SK-N-SH treated with all-trans-retinoic acid at 6 μM for 48 hours (cell line): ENCODE measurements around the gene NPAS2.

Source experiments
- CREB5 ChIP-seq: fragments of 250-450 bp; sonication (Bioruptor Pico); IDR thresholded peaks from 2 replicates; pipeline ENCODE4 v1.5.1; 2020; ENCODE audit warnings: low read depth, mild to moderate bottlenecking, moderate library complexity
- ESRRG ChIP-seq: fragments of 250-450 bp; sonication (Bioruptor Pico); IDR thresholded peaks from 2 replicates; pipeline ENCODE4 v1.6.1; 2021; ENCODE audit warnings: mild to moderate bottlenecking
- GLIS3 ChIP-seq: fragments of 250-450 bp; sonication (Bioruptor Pico); IDR thresholded peaks from 2 replicates; pipeline ENCODE4 v1.5.0; 2020; ENCODE audit warnings: mild to moderate bottlenecking, moderate library complexity
- OSR1 ChIP-seq: fragments of 250-450 bp; sonication (Bioruptor Pico); IDR thresholded peaks from 2 replicates; pipeline ENCODE4 v1.8.0; 2022; ENCODE audit warnings: moderate library complexity, mild to moderate bottlenecking, inconsistent platforms
- PATZ1 ChIP-seq: fragments of 250-450 bp; sonication (Bioruptor Pico); IDR thresholded peaks from 2 replicates; pipeline ENCODE4 v1.8.0; 2020; ENCODE audit warnings: mild to moderate bottlenecking, moderate library complexity, borderline replicate concordance
- RARB ChIP-seq: fragments of 250-450 bp; sonication (Bioruptor Pico); IDR thresholded peaks from 2 replicates; pipeline ENCODE4 v1.8.0; 2021; ENCODE audit warnings: mild to moderate bottlenecking, moderate library complexity
- TCF4 ChIP-seq: fragments of 250-450 bp; sonication (Bioruptor Pico); IDR thresholded peaks from 2 replicates; pipeline ENCODE4 v1.8.0; 2021; ENCODE audit warnings: mild to moderate bottlenecking, moderate library complexity, borderline replicate concordance
- TOX ChIP-seq: fragments of 250-450 bp; sonication (Bioruptor Pico); IDR thresholded peaks from 2 replicates; pipeline ENCODE4 v1.8.0; 2021; ENCODE audit warnings: mild to moderate bottlenecking, moderate library complexity, borderline replicate concordance
- ZC3H10 ChIP-seq: fragments of 250-450 bp; sonication (Bioruptor Pico); IDR thresholded peaks from 2 replicates; pipeline ENCODE4 v1.5.1; 2021; ENCODE audit warnings: mild to moderate bottlenecking, moderate library complexity
- ZFP30 ChIP-seq: fragments of 450-650 bp; formaldehyde crosslinking; IDR thresholded peaks from 2 replicates; pipeline ENCODE4 v1.5.0; 2022; ENCODE audit warnings: mild to moderate bottlenecking, moderate library complexity
- ZNF70 ChIP-seq: fragments of 450-650 bp; formaldehyde crosslinking; IDR thresholded peaks from 2 replicates; pipeline ENCODE4 v1.5.0; 2020; ENCODE audit warnings: mild to moderate bottlenecking, moderate library complexity
- ZNF8 ChIP-seq: fragments of 450-650 bp; formaldehyde crosslinking; IDR thresholded peaks from 2 replicates; pipeline ENCODE4 v1.5.0; 2020; ENCODE audit warnings: mild to moderate bottlenecking, moderate library complexity
- TF ChIP-seq, protein P1 (sequence below): fragments of 250-450 bp; sonication (Bioruptor Pico); IDR thresholded peaks from 2 replicates; pipeline ENCODE4 v1.5.0; 2020; ENCODE audit warnings: mild to moderate bottlenecking, moderate library complexity

DNA sequence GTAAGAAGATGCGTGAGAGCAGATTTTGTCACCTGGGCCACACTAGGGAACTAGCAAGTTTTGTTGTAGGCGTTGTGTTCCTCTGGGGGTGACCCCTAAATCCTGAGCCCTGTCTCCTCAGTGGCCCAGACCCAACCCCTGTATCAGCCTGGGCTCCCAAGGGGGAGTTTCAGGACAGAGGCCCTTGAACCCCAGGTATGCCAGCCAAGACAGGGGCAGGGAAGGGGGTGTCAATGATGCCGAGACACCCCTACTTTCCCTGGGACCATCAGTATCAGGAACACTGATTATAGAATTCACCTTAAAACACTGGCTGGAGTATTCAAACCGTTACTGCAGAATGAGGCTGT is 143.1 kb downstream of the NPAS2 start:
- TF ChIP-seq CREB5 (CRISPR knock-in tag) (no peak), RARB (CRISPR knock-in tag) (no peak), ESRRG (CRISPR knock-in tag) (no peak), ZFP30 (CRISPR knock-in tag) (no peak), ZNF8 (no peak), ZNF70 (no peak), TOX (CRISPR knock-in tag) (no peak), ZC3H10 (CRISPR knock-in tag) (no peak), TCF4 (CRISPR knock-in tag) (no peak), PATZ1 (CRISPR knock-in tag) (no peak), GLIS3 (no peak), OSR1 (CRISPR knock-in tag) (no peak)
- TF ChIP-seq, protein P1, sequence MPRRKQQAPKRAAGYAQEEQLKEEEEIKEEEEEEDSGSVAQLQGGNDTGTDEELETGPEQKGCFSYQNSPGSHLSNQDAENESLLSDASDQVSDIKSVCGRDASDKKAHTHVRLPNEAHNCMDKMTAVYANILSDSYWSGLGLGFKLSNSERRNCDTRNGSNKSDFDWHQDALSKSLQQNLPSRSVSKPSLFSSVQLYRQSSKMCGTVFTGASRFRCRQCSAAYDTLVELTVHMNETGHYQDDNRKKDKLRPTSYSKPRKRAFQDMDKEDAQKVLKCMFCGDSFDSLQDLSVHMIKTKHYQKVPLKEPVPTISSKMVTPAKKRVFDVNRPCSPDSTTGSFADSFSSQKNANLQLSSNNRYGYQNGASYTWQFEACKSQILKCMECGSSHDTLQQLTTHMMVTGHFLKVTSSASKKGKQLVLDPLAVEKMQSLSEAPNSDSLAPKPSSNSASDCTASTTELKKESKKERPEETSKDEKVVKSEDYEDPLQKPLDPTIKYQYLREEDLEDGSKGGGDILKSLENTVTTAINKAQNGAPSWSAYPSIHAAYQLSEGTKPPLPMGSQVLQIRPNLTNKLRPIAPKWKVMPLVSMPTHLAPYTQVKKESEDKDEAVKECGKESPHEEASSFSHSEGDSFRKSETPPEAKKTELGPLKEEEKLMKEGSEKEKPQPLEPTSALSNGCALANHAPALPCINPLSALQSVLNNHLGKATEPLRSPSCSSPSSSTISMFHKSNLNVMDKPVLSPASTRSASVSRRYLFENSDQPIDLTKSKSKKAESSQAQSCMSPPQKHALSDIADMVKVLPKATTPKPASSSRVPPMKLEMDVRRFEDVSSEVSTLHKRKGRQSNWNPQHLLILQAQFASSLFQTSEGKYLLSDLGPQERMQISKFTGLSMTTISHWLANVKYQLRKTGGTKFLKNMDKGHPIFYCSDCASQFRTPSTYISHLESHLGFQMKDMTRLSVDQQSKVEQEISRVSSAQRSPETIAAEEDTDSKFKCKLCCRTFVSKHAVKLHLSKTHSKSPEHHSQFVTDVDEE (CRISPR knock-in tag), result no peak
